BLaER1 (cell line): ENCODE data around the gene ATP2B2.

ENCODE experiments used
- H3K27ac ChIP-seq: shearing (Covaris generic); formaldehyde crosslinking; 2 replicates; pipeline ENCODE4 v1.8.1; 2022
- H3K27me3 ChIP-seq: shearing (Covaris generic); formaldehyde crosslinking; 2 replicates; pipeline ENCODE4 v1.8.1; 2022
- H3K36me3 ChIP-seq: shearing (Covaris generic); formaldehyde crosslinking; 2 replicates; pipeline ENCODE4 v1.8.1; 2022
- H3K4me1 ChIP-seq: shearing (Covaris generic); formaldehyde crosslinking; 2 replicates; pipeline ENCODE4 v1.8.1; 2022
- H3K4me2 ChIP-seq: shearing (Covaris generic); formaldehyde crosslinking; 2 replicates; pipeline ENCODE4 v1.8.1; 2022
- H3K4me3 ChIP-seq: shearing (Covaris generic); formaldehyde crosslinking; 2 replicates; pipeline ENCODE4 v1.8.1; 2022
- H3K9ac ChIP-seq: shearing (Covaris generic); formaldehyde crosslinking; 2 replicates; pipeline ENCODE4 v1.8.1; 2022
- H3K9me3 ChIP-seq: shearing (Covaris generic); formaldehyde crosslinking; 2 replicates; pipeline ENCODE4 v1.8.1; 2022
- H4K20me1 ChIP-seq: shearing (Covaris generic); formaldehyde crosslinking; 2 replicates; pipeline ENCODE4 v1.8.1; 2022
- Cebpa-rat ChIP-seq: shearing (Covaris generic); IDR thresholded peaks from 2 replicates; pipeline ENCODE4 v1.8.1; 2022

ATP2B2 gene

GRCh38 chr3:10413041-10413440, 92.3 kb downstream of the ATP2B2 start:
- Histone ChIP-seq H4K20me1 (no peaks in the 10 kb centered on the region), H3K27ac (no peak overlapping the region), H3K27me3 (no peaks in the 10 kb centered on the region), H3K36me3 (peaks cover 53% of the 10 kb centered on the region), H3K4me2 (peak overlapping the region; percentile 23; the same call in 1 of the 2 replicates), H3K9me3 (no peaks in the 10 kb centered on the region), H3K4me3 (no peak overlapping the region), H3K9ac (no peak overlapping the region), H3K4me1 (peaks cover 43% of the 10 kb centered on the region)
- TF ChIP-seq Cebpa-rat = no peak

GRCh38 chr3:10411598-10412332, 93.6 kb downstream of the ATP2B2 start:
- H3K36me3 ChIP-seq = peaks cover 66% of the 10 kb centered on the region
- H3K4me1 ChIP-seq = peaks cover 30% of the 10 kb centered on the region
- H3K9ac ChIP-seq = no peak overlapping the region
- H3K4me3 ChIP-seq = no peak overlapping the region
- no peaks in the 10 kb centered on the region for H3K9me3 ChIP-seq
- no peaks in the 10 kb centered on the region for H4K20me1 ChIP-seq
- H3K27ac ChIP-seq = 0 out of 2 replicates have a peak overlapping the region, but pooled peaks have one; percentile 33
- no peaks in the 10 kb centered on the region for H3K27me3 ChIP-seq
- H3K4me2 ChIP-seq = no peak overlapping the region
- no peak for TF ChIP-seq Cebpa-rat

GRCh38 chr3:10410383-10411002, 94.9 kb downstream of the ATP2B2 start:
- H3K27me3 ChIP-seq = no peaks in the 10 kb centered on the region
- peaks cover 17% of the 10 kb centered on the region for H3K4me1 ChIP-seq
- no peaks in the 10 kb centered on the region for H3K9me3 ChIP-seq
- TF ChIP-seq Cebpa-rat = no peak
- peaks cover 78% of the 10 kb centered on the region for H3K36me3 ChIP-seq
- H3K4me2 ChIP-seq = no peak overlapping the region
- H3K9ac ChIP-seq = peak overlapping the region; percentile 11; the same call in 1 of the 2 replicates
- peak overlapping the region; percentile 36; the same call in 1 of the 2 replicates for H3K27ac ChIP-seq
- no peaks in the 10 kb centered on the region for H4K20me1 ChIP-seq
- no peak overlapping the region for H3K4me3 ChIP-seq

- TF ChIP-seq Cebpa-rat = no peak
- Histone ChIP-seq H3K9ac (no peak overlapping the region), H3K36me3 (peaks cover 90% of the 10 kb centered on the region), H3K27me3 (no peaks in the 10 kb centered on the region), H3K4me2 (no peak overlapping the region), H3K9me3 (no peaks in the 10 kb centered on the region), H3K4me3 (no peak overlapping the region), H4K20me1 (no peaks in the 10 kb centered on the region), H3K27ac (0 out of 2 replicates have a peak overlapping the region, but pooled peaks have one; percentile 41), H3K4me1 (peaks cover 4% of the 10 kb centered on the region)
Measured at GRCh38 chr3:10408680-10409079, 96.7 kb downstream of the ATP2B2 start.

- H3K4me1 ChIP-seq = no peaks in the 10 kb centered on the region
- H3K27me3 ChIP-seq = no peaks in the 10 kb centered on the region
- H3K9ac ChIP-seq = 0 out of 2 replicates have a peak overlapping the region, but pooled peaks have one; percentile 38
- H3K36me3 ChIP-seq = peaks cover 94% of the 10 kb centered on the region
- no peak overlapping the region for H3K4me3 ChIP-seq
- H3K9me3 ChIP-seq = no peaks in the 10 kb centered on the region
- no peaks in the 10 kb centered on the region for H4K20me1 ChIP-seq
- no peak for TF ChIP-seq Cebpa-rat
- no peak overlapping the region for H3K4me2 ChIP-seq
- peak overlapping the region; percentile 38; the same call in 1 of the 2 replicates for H3K27ac ChIP-seq
Measured at GRCh38 chr3:10407361-10407760, 98.0 kb downstream of the ATP2B2 start.

- no peak overlapping the region for H3K4me2 ChIP-seq
- peaks cover 97% of the 10 kb centered on the region for H3K36me3 ChIP-seq
Measured at GRCh38 chr3:10406414-10406813, 99.0 kb downstream of the ATP2B2 start.

GRCh38 chr3:10405816-10406215, 99.6 kb downstream of the ATP2B2 start:
- Histone ChIP-seq H3K27me3 (no peaks in the 10 kb centered on the region), H4K20me1 (no peaks in the 10 kb centered on the region), H3K36me3 (peaks cover 97% of the 10 kb centered on the region), H3K4me2 (no peak overlapping the region), H3K4me3 (no peak overlapping the region), H3K9ac (no peak overlapping the region), H3K4me1 (no peaks in the 10 kb centered on the region), H3K27ac (no peak overlapping the region), H3K9me3 (no peaks in the 10 kb centered on the region)
- no peak for TF ChIP-seq Cebpa-rat

More at GRCh38 chr3:10406414-10406813, 99.0 kb downstream of the ATP2B2 start:
- TF ChIP-seq Cebpa-rat = no peak
- Histone ChIP-seq H3K4me1 (no peaks in the 10 kb centered on the region), H3K4me3 (no peak overlapping the region), H3K9ac (no peak overlapping the region), H3K27me3 (no peaks in the 10 kb centered on the region), H3K9me3 (no peaks in the 10 kb centered on the region), H3K27ac (no peak overlapping the region), H4K20me1 (no peaks in the 10 kb centered on the region)

GRCh38 chr3:10404876-10405275, 100.5 kb downstream of the ATP2B2 start:
- Histone ChIP-seq H3K4me3 (no peak overlapping the region), H3K27ac (no peak overlapping the region), H4K20me1 (no peaks in the 10 kb centered on the region), H3K27me3 (no peaks in the 10 kb centered on the region), H3K4me2 (no peak overlapping the region), H3K4me1 (no peaks in the 10 kb centered on the region; the same call in 1 of the 2 replicates), H3K9me3 (no peaks in the 10 kb centered on the region), H3K36me3 (peaks cover 97% of the 10 kb centered on the region), H3K9ac (no peak overlapping the region)
- TF ChIP-seq Cebpa-rat = no peak

- no peaks in the 10 kb centered on the region for H3K9me3 ChIP-seq
- H3K27ac ChIP-seq = no peak overlapping the region
- H3K9ac ChIP-seq = no peak overlapping the region
- no peak for TF ChIP-seq Cebpa-rat
- no peak overlapping the region for H3K4me2 ChIP-seq
- no peaks in the 10 kb centered on the region for H3K27me3 ChIP-seq
- no peaks in the 10 kb centered on the region; the same call in 1 of the 2 replicates for H3K4me1 ChIP-seq
- H3K36me3 ChIP-seq = peaks cover 97% of the 10 kb centered on the region
- H3K4me3 ChIP-seq = no peak overlapping the region
- no peaks in the 10 kb centered on the region for H4K20me1 ChIP-seq
Measured at GRCh38 chr3:10404377-10404776, 101.0 kb downstream of the ATP2B2 start.
